H1 (cell line): ENCODE measurements around the gene FAM131A. TPM values are rescaled to one million over a fixed set of nuclear protein-coding genes. Genes with fewer than 3 reads are reported as not detected.

Experiments used
- ASH2L ChIP-seq: fragments of 200-600, 300-600 bp; sonication (generic); IDR thresholded peaks from one replicate; pipeline ENCODE4 v1.7.1; 2017; ENCODE audit warnings: low read length
- ATF3 ChIP-seq: IDR thresholded peaks from 2 replicates; pipeline ENCODE4 v1.6.1; 2011; ENCODE audit warnings: low read depth, mild to moderate bottlenecking, low read length; ENCODE audit not compliant: insufficient read depth
- CTBP2 ChIP-seq: IDR thresholded peaks from 2 replicates; pipeline ENCODE4 v1.7.0; 2011; ENCODE audit warnings: borderline replicate concordance, mild to moderate bottlenecking, moderate library complexity, mixed read lengths, low read length; ENCODE audit not compliant: insufficient read depth, insufficient read length
- CTCF ChIP-seq, 3 experiments: IDR thresholded peaks; 1 replicate in 2 of 3; 2 replicates in 1 of 3; pipeline versions ENCODE4 v1.5.1 to v1.6.1; 2011; ENCODE audit warnings: low read length in 3 of 3, mild to moderate bottlenecking in 3 of 3, inconsistent platforms in 2 of 3, low read depth in 1 of 3, moderate library complexity in 1 of 3; ENCODE audit not compliant: insufficient read depth in 1 of 3; ENCODE audit errors: control extremely low read depth in 1 of 3
- EP300 ChIP-seq, 2 experiments: IDR thresholded peaks; 1 replicate in 1 of 2; 2 replicates in 1 of 2; pipeline ENCODE4 v1.6.1; 2011 to 2012; ENCODE audit warnings: low read depth in 2 of 2, low read length in 2 of 2, mild to moderate bottlenecking in 2 of 2, borderline replicate concordance in 1 of 2, inconsistent platforms in 1 of 2, moderate library complexity in 1 of 2
- POLR2AphosphoS5 ChIP-seq: IDR thresholded peaks from 2 replicates; pipeline ENCODE4 v1.6.1; 2011; ENCODE audit warnings: low read depth, low read length
- TAF7 ChIP-seq: optimal IDR thresholded peaks from 2 replicates; pipeline ENCODE3; 2011; ENCODE audit warnings: low read depth, mild to moderate bottlenecking, inconsistent platforms, low read length, moderate library complexity, borderline replicate concordance
- TCF12 ChIP-seq: IDR thresholded peaks from 2 replicates; pipeline ENCODE4 v1.6.1; 2011; ENCODE audit warnings: low read depth, mild to moderate bottlenecking, low read length
- ZNF274 ChIP-seq: IDR thresholded peaks from 2 replicates; pipeline ENCODE4 v1.7.0; 2012; ENCODE audit warnings: low read length, borderline replicate concordance; ENCODE audit errors: extremely low read depth
- polyA plus RNA-seq, 7 experiments: library from polyadenylated mRNA; depleted of rRNA in 3 of 7; stranded (reverse) in 5 of 7; unstranded in 2 of 7; fragments of >200 nt in 5 of 7; fragments of 200-250 nt in 2 of 7; gene quantifications; 1 replicate in 5 of 7; 2 replicates in 1 of 7; 4 replicates in 1 of 7; pipeline versions ENCODE4 v1.2.1 to v1.2.3, GENCODE V29; 2011 to 2013; ENCODE audit warnings: missing spikeins in 2 of 7, mixed read lengths in 2 of 7
- total RNA-seq: library from RNA; stranded (reverse); fragmentation: NEBNext Ultra II Directional; extraction: Animal tissue kit (Norgen Biotek cat#: 25700); gene quantifications from 2 replicates; pipeline ENCODE4 v1.2.1, GENCODE V29; 2021

FAM131A gene
- total and polyA plus RNA-seq, 2 of the 8 experiments (the other 6 are each of a cell fraction or from before 2014, with no cell fraction given), result 16.0 to 21.9 TPM

- no peak for TF ChIP-seq ATF3
- peak; percentile 21 for TF ChIP-seq ASH2L
- peak; percentile 72 for TF ChIP-seq POLR2AphosphoS5
- peak; percentile 6 for TF ChIP-seq CTBP2
- TF ChIP-seq ZNF274, result no peak
- no peak for TF ChIP-seq TCF12
- TF ChIP-seq CTCF (IDR thresholded peaks at IDR 0.05; ENCODE audit: control extremely low read depth in 1 of 3, insufficient read depth in 1 of 3, low read depth in 1 of 3, low read length in 3 of 3), result no peak
- TF ChIP-seq TAF7, result no peak
- peak in 1 of 2 experiments; percentile 72; a peak in 1 of 3 replicates for TF ChIP-seq EP300 (IDR thresholded peaks at IDR 0.05; ENCODE audit: borderline replicate concordance in 1 of 2, low read depth in 2 of 2, low read length in 2 of 2)
Observed at GRCh38 chr3:184361932-184362667, 24.7 kb downstream of the FAM131A start (continued).
